Heart left ventricle (tissue), 13 donors: ENCODE data around the gene CTDSP2.

Experiments
- CTCF ChIP-seq, 12 donors: fragments of 200-600 bp; sonication (generic) in 4 of 12; IDR thresholded peaks; one replicate each; pipeline versions ENCODE4 v1.5.0 to v1.8.0; 2018 to 2022; ENCODE audit warnings: antibody characterized with exemption in 12 of 12, mild to moderate bottlenecking in 5 of 12
- POLR2A ChIP-seq, 2 donors: fragments of 450-650 bp; IDR thresholded peaks; one replicate each; pipeline ENCODE4 v1.6.1; 2017; ENCODE audit warnings: antibody characterized with exemption in 2 of 2, mild to moderate bottlenecking in 2 of 2, moderate library complexity in 2 of 2
- donor health status: ischemic (EF 13 %, LVEDD 7.1; RV severe dilation, severe dysfunction).
- donor health status: DM: no; HTN: yes; CAD: no.
- donor health status: DM: no; HTN: no; CAD: no.
- donor health status: ischemic (EF 25% LVEDD 6.9; RV normal size, moderate dysfunction).
- donor health status: ischemic (EF 25% LVEDD 5.7; RV mildly dilated, moderate dysfunction).
- donor health status: ischemic (EF 35%, LVEDD 5.7; RV mildly dilated, moderate dysfunction).
- donor health status: nonischemic (EF 11% LVEDD 7.7; RV severe dilation, severe dysfunction).
- donor health status: DM: yes; HTN: yes; CAD: no.
- donor health status: PGD.
- donor health status: ischemic (EF 29% LVEDD 5.4; RV normal size, mild dysfunction).
- donor health status: nonischemic (EF 23%, LVEDD 6.1; RV moderate dilation, normal function).

DNA sequence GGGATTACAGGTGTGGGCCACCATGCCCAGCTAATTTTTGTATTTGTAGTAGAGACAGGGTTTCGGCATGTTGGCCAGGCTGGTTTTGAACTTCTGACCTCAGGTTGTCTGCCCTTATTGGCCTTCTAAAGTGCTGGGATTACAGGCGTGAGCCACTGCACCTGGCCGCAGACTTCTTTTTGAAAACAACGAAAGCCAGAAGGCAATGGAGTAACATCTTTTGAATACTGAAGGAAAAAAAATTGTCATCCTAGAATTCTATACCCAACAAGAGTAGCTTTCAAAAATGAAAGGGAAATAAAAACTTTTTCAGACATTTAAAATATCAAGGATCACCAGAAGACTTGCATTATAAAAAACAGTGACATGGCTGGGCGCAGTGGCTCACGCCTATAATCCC lies 38.7 kb upstream of the CTDSP2 start:
- TF ChIP-seq POLR2A (IDR thresholded peaks at IDR 0.05) (no peak), CTCF (IDR thresholded peaks at IDR 0.05) (no peak)
